GM23338 (cell line): ENCODE measurements around the gene TMEM37. TPM values are rescaled to one million over a fixed set of nuclear protein-coding genes. Genes with fewer than 3 reads are reported as not detected.

Experiments
- ATAC-seq: fragments of 200-7000 bp; cut with Tn5 transposase; 3 replicates; pipeline ENCODE4 v1.9.1; 2020
- DNase-seq: peaks from one replicate; pipeline ENCODE4 v3.0.0-alpha.2; 2015; ENCODE audit warnings: low spot score
- H2AFZ ChIP-seq: fragments of 200-600 bp; sonication (generic); 2 replicates; pipeline ENCODE4 v1.8.0; 2016; ENCODE audit warnings: antibody characterized with exemption, mild to moderate bottlenecking, moderate library complexity
- H3F3A ChIP-seq: fragments of 200-600 bp; sonication (generic); replicated peaks from 2 replicates; pipeline ENCODE4 v1.8.0; 2017; ENCODE audit warnings: antibody characterized with exemption, mixed run types, low read depth
- H3K27ac ChIP-seq: fragments of 200-600 bp; sonication (generic); 2 replicates; pipeline ENCODE4 v1.6.1; 2016; ENCODE audit warnings: low read depth
- H3K27me3 ChIP-seq: fragments of 200-600 bp; sonication (generic); 2 replicates; pipeline ENCODE4 v1.8.0; 2016; ENCODE audit warnings: mild to moderate bottlenecking, mixed run types, moderate library complexity; ENCODE audit not compliant: insufficient read depth
- H3K36me3 ChIP-seq: fragments of 200-600 bp; sonication (generic); 2 replicates; pipeline ENCODE4 v1.8.0; 2016; ENCODE audit warnings: mild to moderate bottlenecking; ENCODE audit not compliant: insufficient read depth
- H3K4me1 ChIP-seq: fragments of 200-600 bp; sonication (generic); 2 replicates; pipeline ENCODE4 v1.8.0; 2016; ENCODE audit warnings: mild to moderate bottlenecking, moderate library complexity; ENCODE audit not compliant: insufficient read depth
- H3K4me2 ChIP-seq: fragments of 200-600 bp; sonication (generic); 2 replicates; pipeline ENCODE4 v1.7.1; 2017; ENCODE audit warnings: mixed run types
- H3K4me3 ChIP-seq: fragments of 200-600 bp; sonication (generic); 2 replicates; pipeline ENCODE4 v1.6.1; 2016; ENCODE audit warnings: mixed run types
- H3K79me2 ChIP-seq: fragments of 200-600 bp; sonication (generic); replicated peaks from 2 replicates; pipeline ENCODE4 v1.8.0; 2017; ENCODE audit warnings: mild to moderate bottlenecking; ENCODE audit not compliant: insufficient read depth
- H3K9me2 ChIP-seq: fragments of 200-600 bp; sonication (generic); 2 replicates; pipeline ENCODE4 v1.8.0; 2017; ENCODE audit not compliant: insufficient read depth
- H4K20me1 ChIP-seq: fragments of 200-600 bp; sonication (generic); replicated peaks from 2 replicates; pipeline ENCODE4 v1.8.0; 2017; ENCODE audit warnings: mild to moderate bottlenecking; ENCODE audit not compliant: insufficient read depth
- H3K27ac Mint-ChIP-seq: 2 replicates; pipeline ENCODE4 v1.8.0; 2020; ENCODE audit warnings: inconsistent platforms, mild to moderate bottlenecking, moderate library complexity, mixed read lengths
- H3K27me3 Mint-ChIP-seq: 3 replicates; pipeline ENCODE4 v1.8.0; 2022; ENCODE audit warnings: low read depth, mild to moderate bottlenecking, moderate library complexity, mixed read lengths, inconsistent platforms; ENCODE audit not compliant: insufficient read depth, poor library complexity
- H3K36me3 Mint-ChIP-seq: 3 replicates; pipeline ENCODE4 v1.8.0; 2021; ENCODE audit warnings: low read depth, mild to moderate bottlenecking, inconsistent platforms, moderate library complexity, mixed read lengths
- H3K4me1 Mint-ChIP-seq: 3 replicates; pipeline ENCODE4 v1.8.0; 2020; ENCODE audit warnings: mild to moderate bottlenecking, inconsistent platforms, mixed read lengths
- H3K4me3 Mint-ChIP-seq: 3 replicates; pipeline ENCODE4 v1.8.0; 2021; ENCODE audit warnings: moderate library complexity, mild to moderate bottlenecking, inconsistent platforms, mixed read lengths
- H3K9me3 Mint-ChIP-seq: 3 replicates; pipeline ENCODE4 v1.8.0; 2020; ENCODE audit warnings: moderate library complexity, mild to moderate bottlenecking, inconsistent platforms, mixed read lengths
- CREB1 ChIP-seq: fragments of 250-450 bp; sonication (Bioruptor Pico); IDR thresholded peaks from 2 replicates; pipeline ENCODE4 v1.5.0; 2020; ENCODE audit warnings: low read depth, mild to moderate bottlenecking, moderate library complexity
- CTCF ChIP-seq, 2 experiments: fragments of 200-600 bp in 1 of 2; sonication (generic) in 1 of 2; conservative IDR thresholded peaks; 2 replicates each; pipeline versions ENCODE4 v1.5.1 to v1.6.1; 2016 to 2017; ENCODE audit warnings: antibody characterized with exemption in 2 of 2, low read depth in 2 of 2, mild to moderate bottlenecking in 2 of 2, moderate library complexity in 1 of 2
- ETS1 ChIP-seq: IDR thresholded peaks from 2 replicates; pipeline ENCODE4 v1.6.1; 2016; ENCODE audit warnings: antibody characterized with exemption
- EZH2 ChIP-seq: fragments of 200-600 bp; sonication (generic); IDR thresholded peaks from one replicate; pipeline ENCODE4 v1.8.0; 2017; ENCODE audit warnings: antibody characterized with exemption, mild to moderate bottlenecking, low read depth; ENCODE audit not compliant: unreplicated experiment
- EZH2phosphoT487 ChIP-seq: fragments of 200-600 bp; sonication (generic); IDR thresholded peaks from one replicate; pipeline ENCODE4 v1.8.1; 2018; ENCODE audit warnings: antibody characterized with exemption; ENCODE audit not compliant: unreplicated experiment
- JUNB ChIP-seq: IDR thresholded peaks from one replicate; pipeline ENCODE4 v1.6.1; 2016; ENCODE audit warnings: antibody characterized with exemption; ENCODE audit not compliant: unreplicated experiment
- NANOG ChIP-seq: IDR thresholded peaks from 2 replicates; pipeline ENCODE4 v1.6.1; 2016; ENCODE audit warnings: antibody characterized with exemption, borderline replicate concordance
- POLR2AphosphoS5 ChIP-seq: IDR thresholded peaks from 2 replicates; pipeline ENCODE4 v1.6.1; 2016; ENCODE audit warnings: antibody characterized with exemption, low read depth
- REST ChIP-seq: IDR thresholded peaks from one replicate; pipeline ENCODE4 v1.6.1; 2018; ENCODE audit warnings: antibody characterized with exemption; ENCODE audit not compliant: unreplicated experiment
- STAT1 ChIP-seq: IDR thresholded peaks from one replicate; pipeline ENCODE4 v1.6.1; 2016; ENCODE audit warnings: antibody characterized with exemption; ENCODE audit not compliant: unreplicated experiment
- ZNF114 ChIP-seq: fragments of 250-450 bp; sonication (Bioruptor Pico); IDR thresholded peaks from 2 replicates; pipeline ENCODE4 v1.5.0; 2020; ENCODE audit warnings: mild to moderate bottlenecking, moderate library complexity
- ZNF331 ChIP-seq: fragments of 250-450 bp; sonication (Bioruptor Pico); IDR thresholded peaks from 2 replicates; pipeline ENCODE4 v1.5.0; 2020; ENCODE audit warnings: low read depth, mild to moderate bottlenecking, moderate library complexity
- ZNF462 ChIP-seq: fragments of 250-450 bp; sonication (Bioruptor Pico); IDR thresholded peaks from 2 replicates; pipeline ENCODE4 v1.5.0; 2020; ENCODE audit warnings: mild to moderate bottlenecking, moderate library complexity
- polyA plus RNA-seq: library from polyadenylated mRNA; unstranded; fragments of >200 nt; fragmentation: Nextera tagmentation; extraction: Ambion mirVana; gene quantifications from 2 replicates; pipeline ENCODE4 v1.2.1, GENCODE V29; 2016
- total RNA-seq: library from RNA; depleted of rRNA; stranded (reverse); fragments of >200 nt; shearing (Covaris generic); gene quantifications from 2 replicates; pipeline ENCODE4 v1.2.3, GENCODE V29; 2014

TMEM37 gene
- total and polyA plus RNA-seq, 2 experiments from 2014 or later: 8.6 to 8.8 TPM

GRCh38 chr2:119460076-119460475, 28.4 kb downstream of the TMEM37 start:
- ATAC-seq (no peak), DNase-seq (no peak)
- Mint-ChIP-seq H3K27ac (no peak overlapping the region), H3K4me1 (no peaks in the 10 kb centered on the region), H3K27me3 (peaks cover 3% of the 10 kb centered on the region), H3K9me3 (no peaks in the 10 kb centered on the region; the same call in 2 of the 3 replicates), H3K36me3 (no peaks in the 10 kb centered on the region), H3K4me3 (no peak overlapping the region)
- H3K36me3 ChIP-seq: no peaks in the 10 kb centered on the region
- H3K4me1 ChIP-seq: no peaks in the 10 kb centered on the region
- no peaks in the 10 kb centered on the region for H3K27me3 ChIP-seq
- no peak overlapping the region for H3K4me2 ChIP-seq
- H3K9me2 ChIP-seq: no peaks in the 10 kb centered on the region
- no peak overlapping the region for H2AFZ ChIP-seq
- no peaks in the 10 kb centered on the region for H3F3A ChIP-seq
- TF ChIP-seq ETS1 (no peak), CREB1 (no peak), JUNB (no peak), CTCF (conservative IDR thresholded peaks at IDR 0.05; ENCODE audit: low read depth in 2 of 2) (no peak), NANOG (no peak), EZH2phosphoT487 (no peak), ZNF462 (CRISPR knock-in tag) (no peak), ZNF331 (CRISPR knock-in tag) (no peak), EZH2 (no peak), REST (no peak), ZNF114 (no peak), STAT1 (no peak), POLR2AphosphoS5 (no peak)
- no peaks in the 10 kb centered on the region for H3K79me2 ChIP-seq
- H3K27ac ChIP-seq: no peak overlapping the region
- no peak overlapping the region for H3K4me3 ChIP-seq
- H4K20me1 ChIP-seq: no peaks in the 10 kb centered on the region
